GM18520 (cell line): ENCODE results near the gene UNC93A.
"Not testable (repeated sequence)": the region's sequence is repeated elsewhere in the genome, so short reads cannot be mapped to it uniquely, and the experiment has no call there.

ENCODE experiments used
- ATAC-seq: cut with Tn5 transposase; IDR thresholded peaks from one replicate; pipeline ENCODE4 v1.9.1; 2021; ENCODE audit not compliant: unreplicated experiment

Gene UNC93A

DNA sequence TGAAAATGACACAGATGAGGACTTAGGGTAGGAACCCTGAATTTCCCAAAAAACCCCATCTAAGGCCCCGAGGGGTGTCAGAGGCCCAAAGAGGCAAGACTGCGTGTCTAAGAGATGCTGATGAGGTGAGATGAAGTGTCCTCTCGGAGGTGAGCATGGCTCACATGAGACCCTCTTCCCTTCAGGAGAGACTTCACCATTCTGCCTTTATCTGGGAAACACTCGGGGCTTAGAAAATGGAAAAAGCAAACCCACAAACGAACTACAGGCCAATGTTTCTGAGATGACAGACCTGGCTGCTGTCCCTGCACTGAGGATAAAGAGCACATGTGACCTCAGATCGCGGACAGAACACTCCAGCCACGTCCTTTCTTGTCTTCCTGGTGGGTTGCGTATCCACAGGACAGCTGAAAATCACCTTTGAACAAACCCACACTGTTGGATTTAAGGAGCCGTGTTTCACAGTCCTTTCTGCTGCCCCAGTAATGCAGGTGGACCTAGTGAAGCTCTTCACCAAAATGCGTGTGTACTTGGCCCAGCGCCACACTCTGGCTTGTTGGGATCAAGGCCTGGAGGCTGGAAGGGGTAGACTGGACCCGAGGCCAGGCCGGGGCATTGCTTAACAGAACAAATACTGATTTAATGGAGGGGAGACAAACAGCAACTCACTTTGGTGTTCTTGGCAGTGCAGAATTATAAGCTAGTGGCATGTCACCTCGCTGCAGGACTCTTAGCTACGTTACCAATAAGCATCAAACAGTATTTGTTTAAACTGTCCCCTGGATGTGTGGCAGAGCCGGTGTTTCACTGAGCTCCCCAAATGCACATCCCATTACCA lies 18.5 kb downstream of the UNC93A start:
- ATAC-seq = not testable (repeated sequence)

DNA sequence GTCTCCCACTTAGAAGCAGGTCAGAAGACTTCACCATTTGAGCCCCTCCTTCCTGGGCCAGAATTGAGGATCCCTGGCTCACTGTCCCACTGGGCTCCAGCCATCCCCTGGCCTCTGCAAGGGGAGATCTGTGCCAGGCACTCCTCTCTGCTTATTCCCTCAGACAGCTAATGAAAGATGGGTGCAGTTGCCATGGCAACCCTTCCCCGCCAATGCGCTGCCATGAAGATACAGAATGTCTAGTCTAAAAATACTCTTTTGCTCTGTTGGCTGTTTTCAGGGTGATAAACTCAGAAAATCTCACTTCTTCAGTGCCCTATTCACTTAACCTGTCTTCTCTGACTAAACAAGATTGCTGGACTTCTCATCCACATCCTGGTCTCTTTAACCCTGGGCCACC lies 20.2 kb downstream of the UNC93A start:
- ATAC-seq = no peak

DNA sequence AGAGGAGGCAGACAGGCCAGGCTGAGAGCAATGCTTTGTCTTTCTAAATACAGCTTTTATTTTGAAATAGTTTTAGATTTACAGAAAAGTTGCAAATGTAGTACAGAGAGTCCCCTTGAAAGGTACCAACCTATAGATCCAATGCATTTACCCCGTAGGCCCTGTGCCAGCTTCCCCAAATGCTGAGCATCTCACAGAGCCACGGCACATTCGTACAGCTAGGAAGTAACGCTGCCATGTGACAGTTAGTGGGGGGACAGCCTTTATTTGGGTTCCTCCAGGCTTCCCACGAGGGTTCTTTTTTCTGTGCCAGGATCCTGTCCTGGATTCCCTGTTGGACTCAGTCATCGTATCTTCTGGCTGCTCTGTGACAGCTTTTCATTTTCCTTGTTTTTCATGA lies 20.6 kb downstream of the UNC93A start:
- not testable (repeated sequence) for ATAC-seq

DNA sequence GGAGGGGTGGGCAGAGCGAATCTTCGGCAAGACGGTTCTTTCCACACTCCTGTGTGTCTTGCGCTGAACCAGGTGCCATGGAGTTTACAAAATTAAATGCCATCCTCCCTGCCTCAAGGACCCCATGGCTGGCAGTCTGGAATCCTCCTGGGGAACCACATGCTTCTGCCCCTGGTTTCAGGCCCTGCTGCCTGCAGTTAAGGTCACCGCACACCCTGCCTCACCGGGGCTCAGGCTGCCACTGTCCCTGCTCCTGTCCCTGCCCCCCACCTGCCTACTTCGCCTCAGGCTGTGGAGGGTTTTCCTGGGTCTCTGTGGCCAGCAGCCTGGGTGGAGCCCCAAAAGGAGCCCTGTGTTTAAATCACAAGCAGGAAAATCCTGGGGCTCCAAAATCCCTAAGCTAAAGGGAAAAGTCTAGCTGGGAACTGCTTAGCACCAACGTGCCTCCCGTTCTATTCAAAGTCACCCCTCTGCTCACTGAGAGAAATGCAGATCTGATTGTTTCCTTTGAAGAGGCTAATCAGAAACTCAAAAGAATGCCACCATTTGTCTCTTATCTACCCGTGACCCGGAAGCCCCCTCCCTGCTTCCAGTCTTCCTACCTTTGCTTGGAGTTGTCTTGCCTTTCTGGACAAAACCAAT lies 23.2 kb downstream of the UNC93A start:
- no peak for ATAC-seq

DNA sequence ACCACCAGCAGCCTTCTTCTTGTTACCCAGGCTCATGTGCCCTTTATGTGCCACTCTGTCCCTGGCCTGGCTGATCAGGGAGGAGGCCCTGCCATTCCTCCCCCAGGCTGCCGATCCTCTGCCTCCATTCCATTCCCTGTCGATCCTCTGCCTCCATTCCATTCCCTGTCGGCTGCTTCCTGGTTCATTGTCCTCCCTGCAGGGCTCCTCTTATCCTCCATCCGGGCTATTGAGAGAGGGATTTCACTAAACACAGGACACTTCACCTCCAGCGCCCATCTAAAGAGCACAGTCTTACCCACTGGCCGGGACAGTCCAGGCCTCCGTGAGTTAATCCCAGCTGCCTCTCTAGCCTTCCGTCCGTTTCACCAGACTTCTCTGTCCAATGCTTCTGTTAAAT lies 26.1 kb downstream of the UNC93A start:
- no peak for ATAC-seq

DNA sequence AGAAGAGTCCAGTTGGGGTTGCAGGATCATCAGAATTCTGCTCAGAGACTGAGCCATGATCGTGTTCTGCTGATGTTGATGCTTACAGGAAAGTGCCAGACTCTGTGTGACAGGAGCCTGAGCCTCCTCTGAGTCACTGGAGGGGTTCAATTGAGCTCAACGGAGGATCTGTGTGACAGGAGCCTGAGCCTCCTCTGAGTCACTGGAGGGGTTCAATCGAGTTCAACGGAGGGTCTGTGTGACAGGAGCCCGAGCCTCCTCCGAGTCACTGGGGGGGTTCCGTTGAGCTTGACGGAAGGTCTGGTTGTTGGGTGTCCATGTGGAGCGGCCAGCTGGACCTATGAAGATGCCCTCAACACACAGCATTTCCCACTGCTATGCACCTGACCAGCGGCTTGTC lies 27.2 kb downstream of the UNC93A start:
- not testable (repeated sequence) for ATAC-seq

DNA sequence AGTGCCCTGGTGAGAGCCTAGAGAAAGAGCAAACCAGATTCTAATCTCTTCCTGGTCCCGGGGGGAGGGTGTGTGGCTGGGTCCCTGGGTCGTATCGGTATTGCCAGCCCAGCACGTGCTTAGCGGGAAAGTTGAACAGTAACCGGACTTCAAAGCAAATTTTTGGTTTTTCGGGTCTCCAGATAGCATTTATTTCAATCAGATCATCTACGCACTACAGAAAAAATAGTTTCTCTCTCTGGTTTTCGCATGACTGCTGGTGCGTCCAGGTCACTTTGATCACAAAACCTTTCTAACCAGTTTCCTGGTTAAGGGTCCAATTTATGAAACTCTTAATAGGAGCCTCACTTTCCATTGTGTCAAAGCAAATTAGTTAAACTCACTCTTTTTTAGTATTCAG lies 27.7 kb downstream of the UNC93A start:
- ATAC-seq = not testable (repeated sequence)

DNA sequence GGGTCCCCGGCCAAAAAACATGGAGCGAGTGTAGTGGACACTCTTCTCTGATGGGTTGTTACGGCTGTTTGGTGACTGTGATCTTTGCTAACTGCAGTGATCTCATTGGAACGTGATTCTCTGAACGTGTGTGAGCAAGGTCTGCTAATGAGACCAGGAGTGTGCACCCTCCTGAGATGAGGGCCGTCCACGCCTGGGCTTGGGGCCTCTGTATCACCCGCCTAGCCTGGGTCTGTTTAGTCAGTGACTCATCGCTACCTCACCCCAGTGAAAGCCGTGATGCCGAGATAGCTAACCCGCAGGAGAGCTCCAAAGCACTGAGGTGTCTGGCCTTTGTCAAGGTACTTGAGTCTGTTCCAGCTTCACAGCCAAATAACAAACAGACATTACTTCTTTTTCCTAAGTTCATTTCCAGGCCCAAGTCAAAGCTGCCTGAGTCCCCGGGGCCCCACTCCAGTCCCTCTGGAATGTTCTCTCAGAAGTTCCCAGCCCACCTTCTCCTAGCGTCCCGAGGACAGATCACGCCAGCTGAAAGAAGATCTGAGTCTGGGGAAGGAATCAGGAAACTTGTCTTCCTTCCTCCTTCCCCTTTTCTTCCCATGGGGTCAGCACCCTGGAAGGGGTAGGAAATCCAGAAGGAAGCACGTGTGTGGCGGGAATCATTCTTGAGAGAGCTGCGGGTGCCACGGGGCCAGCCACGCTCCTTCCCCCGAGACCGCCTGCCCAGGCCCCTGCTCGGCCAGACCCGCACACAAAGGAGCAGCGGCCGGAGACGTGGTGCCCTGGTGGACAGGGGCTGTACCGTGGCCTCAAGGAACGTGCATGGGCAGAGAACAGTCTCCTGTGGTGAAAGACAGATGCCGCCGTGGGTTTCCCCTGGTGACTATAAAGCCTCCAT lies 29.0 kb downstream of the UNC93A start:
- not testable (repeated sequence) for ATAC-seq

DNA sequence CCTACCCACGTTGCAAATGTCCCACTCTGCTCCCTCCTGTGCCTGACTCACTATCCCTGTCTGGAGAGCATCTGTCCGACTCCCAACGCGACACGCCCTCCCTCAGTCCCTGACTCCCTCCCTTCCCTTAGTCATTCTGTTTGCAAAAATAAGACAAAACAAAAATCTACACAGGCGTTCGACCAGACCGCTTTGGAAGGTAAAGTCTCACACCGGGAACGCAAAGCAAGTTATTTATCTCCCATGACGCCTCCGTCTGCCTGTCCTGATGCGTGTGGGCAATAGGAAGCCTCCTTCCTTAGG lies 29.6 kb downstream of the UNC93A start:
- not testable (repeated sequence) for ATAC-seq

DNA sequence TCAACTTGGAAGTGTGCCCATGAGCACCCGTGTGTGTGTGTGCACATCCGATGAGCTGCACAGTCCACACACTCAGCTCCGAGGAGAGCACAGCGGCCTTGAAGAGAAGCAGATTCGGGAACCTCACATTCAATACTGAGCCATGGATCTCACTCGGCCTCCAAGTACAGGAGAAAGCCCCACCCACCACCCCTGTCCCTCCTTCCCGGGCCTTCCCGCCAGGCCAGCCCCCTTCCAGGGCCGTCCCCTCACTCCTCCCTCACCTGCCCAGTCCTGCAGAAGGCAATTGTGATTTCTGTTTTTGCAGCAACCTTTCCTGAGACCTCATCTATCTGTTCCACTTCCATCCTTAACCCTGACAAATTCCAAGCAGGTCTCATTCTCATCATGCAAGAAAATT lies 30.1 kb downstream of the UNC93A start:
- ATAC-seq = not testable (repeated sequence)

DNA sequence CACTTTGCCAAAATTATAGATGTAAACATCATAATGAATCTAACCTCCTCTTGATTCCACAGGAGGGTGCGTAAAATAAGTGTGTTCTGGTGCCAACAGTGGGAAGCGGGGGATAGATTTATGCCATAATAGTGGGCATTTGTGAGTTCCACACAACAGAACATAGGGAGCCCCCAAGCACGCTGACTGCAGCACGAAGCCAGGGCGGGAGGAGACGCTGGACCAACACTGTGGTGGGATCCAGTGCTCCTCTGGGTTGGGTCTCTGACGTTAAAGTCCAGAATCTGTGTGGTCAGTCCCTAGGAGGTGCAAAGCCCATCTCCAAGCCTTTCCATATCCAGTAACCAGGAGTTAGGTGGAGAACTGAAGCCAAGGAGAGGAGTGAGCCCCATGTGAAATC lies 32.0 kb downstream of the UNC93A start:
- no peak for ATAC-seq

DNA sequence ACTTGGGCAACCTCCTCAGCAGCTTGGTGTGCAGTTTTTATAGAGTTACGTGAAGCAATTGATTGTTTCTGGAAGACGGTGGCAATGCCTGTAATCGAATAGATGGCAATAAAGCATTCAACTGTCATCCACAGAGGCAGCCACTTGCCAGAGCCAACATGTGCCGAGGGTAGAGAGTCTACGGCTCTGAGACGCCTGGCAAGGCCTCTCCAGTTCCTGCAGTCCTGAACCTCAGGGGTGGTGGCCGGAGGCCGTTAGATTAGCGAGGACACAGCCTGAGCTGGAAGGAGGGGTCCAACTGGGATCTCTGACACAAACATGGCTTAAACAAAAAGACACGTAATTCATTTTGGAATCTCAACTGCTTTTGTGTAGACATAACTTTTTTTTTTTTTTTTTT lies 33.0 kb downstream of the UNC93A start:
- ATAC-seq = no peak

DNA sequence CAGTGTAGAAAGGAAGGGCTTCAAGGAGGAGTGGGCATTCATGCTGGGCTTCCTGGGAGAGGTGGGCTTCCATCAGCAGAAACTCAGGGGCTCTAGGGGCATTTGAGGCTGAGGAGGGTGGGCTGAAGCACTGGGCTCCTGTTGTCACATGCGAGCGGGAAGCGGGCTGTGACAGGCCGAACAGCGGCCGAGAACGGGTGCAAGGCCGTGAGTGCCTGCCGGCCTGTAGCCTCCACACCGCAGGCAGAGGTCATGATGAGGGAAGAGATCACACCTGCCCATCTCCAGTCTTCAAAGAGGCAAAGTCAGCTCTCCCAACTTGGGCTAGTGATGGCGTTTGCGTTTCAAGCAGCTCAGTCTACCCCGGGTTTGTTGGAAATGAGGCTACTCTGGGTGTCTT lies 34.7 kb downstream of the UNC93A start:
- no peak for ATAC-seq

DNA sequence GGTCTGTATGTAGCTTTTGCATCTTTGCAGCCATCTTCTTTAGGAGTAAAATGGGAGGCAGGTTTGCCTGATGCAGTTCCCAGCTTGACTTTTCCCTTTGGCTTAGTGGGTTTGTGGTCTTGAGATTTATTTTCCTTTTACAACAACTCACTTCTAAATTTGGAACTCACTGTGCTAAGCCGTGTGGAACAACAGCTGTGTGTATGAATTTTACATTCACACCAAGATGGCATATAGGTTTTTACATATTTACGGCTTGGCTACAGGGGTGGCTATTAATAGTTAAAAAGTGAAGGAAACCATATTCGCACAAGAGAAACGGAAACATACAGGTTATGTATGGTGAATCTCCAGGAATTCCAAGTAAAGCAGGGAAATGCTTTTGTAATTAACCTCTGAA lies 36.3 kb downstream of the UNC93A start:
- ATAC-seq = no peak

DNA sequence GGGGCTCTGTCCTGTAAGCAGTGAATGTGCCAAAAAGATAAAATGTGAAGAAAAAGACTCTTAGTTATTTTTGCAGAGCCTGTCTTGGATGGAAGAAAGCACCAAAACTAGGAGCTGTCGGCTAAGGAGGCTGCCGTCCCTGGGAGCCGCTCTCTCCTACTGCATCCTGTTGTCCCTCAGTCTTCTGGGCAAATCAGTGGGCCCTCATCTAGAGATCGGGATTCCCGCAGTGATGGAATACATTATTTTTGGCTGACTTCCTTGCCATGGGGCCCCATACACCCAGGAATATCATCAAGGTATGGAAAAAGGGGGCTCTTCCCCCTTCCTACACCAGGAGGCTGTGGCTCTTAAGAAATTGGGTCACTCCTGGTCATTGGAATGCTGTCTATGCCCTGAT lies 37.0 kb downstream of the UNC93A start:
- ATAC-seq = no peak

DNA sequence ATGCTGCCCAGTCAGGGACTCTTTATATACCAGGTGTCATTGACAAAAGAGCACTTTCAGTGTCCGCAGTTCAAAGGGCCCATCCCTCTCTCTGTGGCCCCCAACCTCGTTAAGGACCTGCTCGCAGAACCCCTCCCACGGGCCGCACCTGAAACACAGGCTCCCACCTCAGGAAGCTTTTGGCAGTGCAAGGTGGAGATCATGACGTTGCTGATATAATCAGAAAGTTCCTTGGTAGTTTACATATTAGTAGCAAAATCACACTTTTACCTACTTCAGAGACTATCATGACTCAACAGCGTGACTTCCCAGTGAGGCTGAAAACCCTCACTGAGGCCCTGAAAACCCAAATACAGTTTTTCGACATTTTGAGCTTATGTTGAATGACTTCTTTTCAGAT lies 37.9 kb downstream of the UNC93A start:
- ATAC-seq = no peak

DNA sequence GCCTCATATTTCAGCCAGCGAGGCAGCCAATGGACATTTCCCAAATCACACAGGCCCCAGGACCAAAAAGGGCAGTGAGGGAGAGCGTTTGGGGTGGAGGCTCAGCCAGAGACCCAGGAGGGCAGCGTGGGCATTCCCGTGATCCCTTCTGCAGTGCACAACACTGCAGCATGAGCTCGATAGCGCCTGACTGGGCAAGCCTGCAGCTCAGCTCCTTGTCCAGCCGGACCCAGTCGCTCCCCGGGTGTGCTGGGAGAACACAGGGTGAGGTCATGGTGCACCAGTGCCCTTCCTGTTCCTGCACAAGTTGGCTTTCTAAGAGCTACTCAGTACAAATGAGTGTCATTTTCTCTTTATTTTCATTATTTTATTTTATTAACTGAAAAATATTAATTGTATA lies 39.6 kb downstream of the UNC93A start:
- no peak for ATAC-seq

DNA sequence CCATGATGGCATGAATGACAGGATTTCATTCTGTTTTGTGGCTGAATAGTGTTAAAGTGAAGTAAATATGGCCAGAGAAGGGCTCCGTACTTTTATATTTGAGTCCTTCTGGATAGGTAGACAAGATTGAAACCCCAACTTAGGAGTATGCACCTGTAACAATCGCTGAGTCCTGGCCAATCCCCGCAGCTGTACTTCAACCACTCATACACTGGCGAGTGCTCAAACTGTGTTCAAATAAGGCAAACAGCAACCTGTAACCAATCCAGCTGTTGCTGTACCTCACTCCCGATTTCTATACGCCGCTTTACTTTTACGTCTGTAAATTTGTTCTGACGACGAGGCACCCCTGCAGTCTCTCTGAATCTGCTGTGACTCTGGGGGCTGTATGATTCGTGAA lies 40.5 kb downstream of the UNC93A start:
- no peak for ATAC-seq

DNA sequence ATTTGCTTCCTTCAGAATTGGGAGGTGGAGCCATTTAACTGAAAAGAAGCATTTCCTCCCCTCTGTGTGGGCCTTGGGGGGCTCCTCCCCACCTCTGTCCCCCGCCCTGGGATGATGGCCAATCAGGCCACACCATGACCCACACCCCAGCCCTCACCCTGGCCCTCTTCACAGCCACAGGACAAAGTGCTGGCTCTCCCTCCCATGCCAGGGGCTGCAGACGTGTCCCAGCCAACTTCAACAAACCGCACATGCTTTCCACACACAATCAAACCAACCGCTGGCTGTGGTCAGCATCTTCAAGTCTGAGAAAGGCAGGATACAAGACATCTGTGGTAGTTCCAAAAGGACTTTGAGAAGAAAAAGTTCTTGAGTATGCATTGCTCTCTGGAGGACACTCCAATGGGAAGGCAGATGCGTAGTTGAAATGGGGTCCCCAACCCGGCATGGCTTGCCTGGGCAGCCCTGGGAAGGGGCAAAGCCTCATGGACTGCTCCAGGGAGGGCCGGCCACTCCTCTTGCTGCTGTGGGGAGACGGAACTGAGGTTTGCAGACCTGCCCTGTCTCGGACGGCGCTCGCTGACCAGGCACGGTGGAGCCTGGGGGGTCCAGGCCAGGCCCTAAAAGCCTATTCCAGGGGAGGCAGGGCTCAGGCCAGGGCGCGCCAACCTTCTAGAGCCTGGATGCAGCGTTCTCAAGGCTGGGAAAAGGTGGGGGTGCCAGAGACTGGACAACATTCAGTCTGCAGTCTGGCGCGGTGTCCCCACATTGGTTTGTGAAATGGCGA lies 45.9 kb downstream of the UNC93A start:
- no peak for ATAC-seq

DNA sequence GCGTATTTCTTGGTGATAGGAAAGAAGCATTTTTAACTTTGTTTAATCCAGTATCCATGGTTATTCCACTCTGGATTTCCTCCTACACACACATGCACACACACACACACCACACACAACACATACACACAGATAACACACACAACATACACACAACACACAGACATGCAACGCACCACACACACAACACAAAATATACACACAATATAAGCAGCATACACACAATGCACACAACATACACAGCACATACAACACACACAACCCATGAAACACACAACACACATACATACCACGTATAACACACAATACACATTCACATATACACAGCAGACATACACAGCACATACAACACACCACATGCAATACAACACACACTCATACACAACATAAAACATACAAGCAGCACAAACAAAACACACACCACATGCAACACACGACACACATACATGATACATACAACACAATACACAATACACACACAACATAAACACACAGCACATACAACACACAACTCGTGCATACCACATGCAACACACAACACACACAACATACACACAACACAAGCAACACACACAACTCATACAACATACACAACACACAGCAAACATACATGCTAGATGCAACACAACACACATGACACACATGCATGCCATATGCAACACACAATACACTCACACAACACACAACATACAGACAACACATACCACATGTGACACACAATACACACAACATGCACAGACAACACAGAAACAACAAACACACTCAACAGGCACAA lies 46.7 kb downstream of the UNC93A start:
- ATAC-seq = no peak
